ENCODE data around the gene SNX30.

GRCh38 chr9:112725961-112726360, 24.6 kb upstream of the SNX30 start:
- TF ChIP-seq CTCF (IDR thresholded peaks at IDR 0.05; ENCODE audit: poor library complexity) (no peak), EZH2 (IDR thresholded peaks at IDR 0.05; ENCODE audit: borderline replicate concordance) (no peak), EZH2phosphoT487 (IDR thresholded peaks at IDR 0.05; ENCODE audit: low read depth, severe bottlenecking, unreplicated experiment) (no peak)

All from hepatocyte (in vitro differentiated cells).